HUES6 (cell line): ENCODE results near the gene MEN1.

ENCODE experiments used
- H3K27ac ChIP-seq: 2 replicates; pipeline ENCODE4 v1.7.0; 2013; ENCODE audit warnings: low read depth, mild to moderate bottlenecking, low read length, inconsistent platforms
- H3K27me3 ChIP-seq: 2 replicates; pipeline ENCODE4 v1.6.1; 2013; ENCODE audit warnings: low read length; ENCODE audit not compliant: control insufficient read depth, insufficient read depth
- H3K36me3 ChIP-seq: 2 replicates; pipeline ENCODE4 v1.6.1; 2013; ENCODE audit warnings: low read length; ENCODE audit not compliant: control insufficient read depth, insufficient read depth
- H3K4me1 ChIP-seq: 2 replicates; pipeline ENCODE4 v1.6.1; 2013; ENCODE audit warnings: low read length; ENCODE audit not compliant: control insufficient read depth, insufficient read depth
- H3K4me3 ChIP-seq: 2 replicates; pipeline ENCODE4 v1.5.1; 2013; ENCODE audit warnings: low read depth, low read length
- H3K9ac ChIP-seq: one replicate; pipeline ENCODE4 v1.6.1; 2013; ENCODE audit warnings: mild to moderate bottlenecking, low read length
- H3K9me3 ChIP-seq: 2 replicates; pipeline ENCODE4 v1.6.1; 2013; ENCODE audit warnings: low read depth, low read length; ENCODE audit not compliant: control insufficient read depth, insufficient read depth

The MEN1 gene

GRCh38 chr11:64787526-64788320 lies 22.6 kb downstream of the MEN1 start:
- Histone ChIP-seq H3K9me3 (no peaks in the 10 kb centered on the region), H3K4me1 (no peaks in the 10 kb centered on the region), H3K27ac (no peak overlapping the region), H3K4me3 (no peak overlapping the region), H3K9ac (no peak overlapping the region), H3K27me3 (no peaks in the 10 kb centered on the region), H3K36me3 (peaks cover 24% of the 10 kb centered on the region)

GRCh38 chr11:64786308-64786707 lies 24.0 kb downstream of the MEN1 start:
- Histone ChIP-seq H3K9me3 (no peaks in the 10 kb centered on the region), H3K27me3 (no peaks in the 10 kb centered on the region), H3K4me3 (no peak overlapping the region), H3K36me3 (peaks cover 23% of the 10 kb centered on the region), H3K27ac (no peak overlapping the region), H3K9ac (no peak overlapping the region), H3K4me1 (0 out of 2 replicates have a peak, but pooled peaks cover 2% of the 10 kb centered on the region)

GRCh38 chr11:64784813-64785581 lies 25.4 kb downstream of the MEN1 start:
- H3K36me3 ChIP-seq, result peaks cover 14% of the 10 kb centered on the region
- H3K27me3 ChIP-seq, result no peaks in the 10 kb centered on the region
- no peak overlapping the region for H3K4me3 ChIP-seq
- H3K4me1 ChIP-seq, result 0 out of 2 replicates have a peak, but pooled peaks cover 2% of the 10 kb centered on the region
- H3K9me3 ChIP-seq, result no peaks in the 10 kb centered on the region
- H3K27ac ChIP-seq, result no peak overlapping the region
- H3K9ac ChIP-seq, result no peak overlapping the region

GRCh38 chr11:64778473-64779298 lies 31.7 kb downstream of the MEN1 start, which contains the start of gene SF1:
Gene SF1 (minus strand): TSS chr11:64778542. CDS start chr11:64778392, 150 bp downstream.
- peak within 1 kb of the TSS; percentile 94 for H3K9ac ChIP-seq
- H3K36me3 ChIP-seq, result peaks cover 39% of the 10 kb centered on the region
- peaks cover 7% of the 10 kb centered on the region for H3K4me1 ChIP-seq
- no peaks in the 10 kb centered on the region for H3K9me3 ChIP-seq
- peak within 1 kb of the TSS; percentile 93 for H3K27ac ChIP-seq
- no peaks in the 10 kb centered on the region for H3K27me3 ChIP-seq
- peak within 1 kb of the TSS; percentile 89 for H3K4me3 ChIP-seq

GRCh38 chr11:64778223-64778472 lies 32.2 kb downstream of the MEN1 start:
- Histone ChIP-seq H3K4me1 (peaks cover 7% of the 10 kb centered on the region), H3K9ac (peak overlapping the region; percentile 94), H3K4me3 (peak overlapping the region; percentile 78), H3K9me3 (no peaks in the 10 kb centered on the region), H3K27ac (peak overlapping the region; percentile 93), H3K36me3 (peaks cover 44% of the 10 kb centered on the region), H3K27me3 (no peaks in the 10 kb centered on the region)

GRCh38 chr11:64777449-64778222 lies 32.7 kb downstream of the MEN1 start:
- Histone ChIP-seq H3K4me3 (peak overlapping the region; percentile 89), H3K9ac (peak overlapping the region; percentile 94), H3K27me3 (no peaks in the 10 kb centered on the region), H3K27ac (no peak overlapping the region), H3K4me1 (peaks cover 7% of the 10 kb centered on the region), H3K9me3 (no peaks in the 10 kb centered on the region), H3K36me3 (peaks cover 49% of the 10 kb centered on the region)

GRCh38 chr11:64776875-64777274 lies 33.5 kb downstream of the MEN1 start:
- peak overlapping the region; percentile 89 for H3K4me3 ChIP-seq
- peaks cover 5% of the 10 kb centered on the region for H3K4me1 ChIP-seq
- H3K9me3 ChIP-seq, result no peaks in the 10 kb centered on the region
- H3K36me3 ChIP-seq, result peaks cover 57% of the 10 kb centered on the region
- H3K27ac ChIP-seq, result no peak overlapping the region
- H3K9ac ChIP-seq, result peak overlapping the region; percentile 71
- H3K27me3 ChIP-seq, result no peaks in the 10 kb centered on the region

- Histone ChIP-seq H3K9me3 (no peaks in the 10 kb centered on the region), H3K4me3 (peak overlapping the region; percentile 89), H3K9ac (no peak overlapping the region), H3K4me1 (peaks cover 5% of the 10 kb centered on the region), H3K36me3 (peaks cover 61% of the 10 kb centered on the region), H3K27ac (no peak overlapping the region), H3K27me3 (no peaks in the 10 kb centered on the region)
Observed at GRCh38 chr11:64776425-64776824, 33.9 kb downstream of the MEN1 start.

GRCh38 chr11:64774144-64774543 lies 36.2 kb downstream of the MEN1 start:
- peaks cover 5% of the 10 kb centered on the region for H3K4me1 ChIP-seq
- H3K9ac ChIP-seq, result no peak overlapping the region
- peaks cover 84% of the 10 kb centered on the region for H3K36me3 ChIP-seq
- H3K4me3 ChIP-seq, result no peak overlapping the region
- no peaks in the 10 kb centered on the region for H3K9me3 ChIP-seq
- no peaks in the 10 kb centered on the region for H3K27me3 ChIP-seq
- no peak overlapping the region for H3K27ac ChIP-seq

GRCh38 chr11:64772303-64773018 lies 37.9 kb downstream of the MEN1 start:
- Histone ChIP-seq H3K27ac (no peak overlapping the region), H3K9ac (no peak overlapping the region), H3K9me3 (no peaks in the 10 kb centered on the region), H3K4me3 (no peak overlapping the region), H3K27me3 (no peaks in the 10 kb centered on the region), H3K4me1 (peaks cover 7% of the 10 kb centered on the region), H3K36me3 (peaks cover 100% of the 10 kb centered on the region)
